HEK293 (cell line): ENCODE results near the gene GALNT8.

ENCODE experiments used
- CTCF ChIA-PET: fragments of 350-600 bp; formaldehyde crosslinking; extraction: SDS; loops from one replicate; lab custom pipeline; 2021; ENCODE audit warnings: antibody characterized with exemption; lab: Yijun Ruan, JAX
- POLR2A ChIA-PET: fragments of 300-600 bp; formaldehyde crosslinking; extraction: SDS; loops from one replicate; lab custom pipeline; 2020; ENCODE audit warnings: antibody characterized with exemption, inconsistent platforms; lab: Yijun Ruan, JAX
- H3K27ac ChIP-seq: fragments of 200-500 bp; sonication (Bioruptor generic); 2 replicates; pipeline ENCODE4 v1.5.1; 2014; ENCODE audit warnings: low read depth, low read length, control low read depth, inconsistent platforms; ENCODE audit errors: extremely low read depth
- H3K36me3 ChIP-seq, 2 experiments: fragments of 200-500 bp in 1 of 2; sonication (Bioruptor generic) in 1 of 2; 1 replicate in 1 of 2; 2 replicates in 1 of 2; pipeline ENCODE4 v1.5.1; 2014 to 2017; ENCODE audit warnings: inconsistent platforms in 2 of 2, low read length in 2 of 2; ENCODE audit not compliant: control insufficient read depth in 2 of 2, insufficient read depth in 1 of 2
- H3K4me1 ChIP-seq: fragments of 200-500 bp; sonication (Bioruptor generic); 2 replicates; pipeline ENCODE4 v1.5.1; 2014; ENCODE audit warnings: mild to moderate bottlenecking, low read length, inconsistent platforms; ENCODE audit not compliant: control insufficient read depth, insufficient read depth
- H3K4me3 ChIP-seq: 2 replicates; pipeline ENCODE4 v1.5.1; 2011; ENCODE audit warnings: low read depth, mild to moderate bottlenecking, control low read depth, low read length, moderate library complexity
- H3K9me3 ChIP-seq: fragments of 200-500 bp; sonication (Bioruptor generic); 2 replicates; pipeline ENCODE4 v1.5.1; 2014; ENCODE audit warnings: low read depth, low read length, inconsistent platforms; ENCODE audit not compliant: control insufficient read depth, insufficient read depth
- BCL11A ChIP-seq: fragments of 450-650 bp; formaldehyde crosslinking; IDR thresholded peaks from 2 replicates; pipeline ENCODE4 v1.5.1; 2016; ENCODE audit warnings: low read depth, missing biosample characterization, missing genetic modification characterization
- BCL11B ChIP-seq: fragments of 450-650 bp; formaldehyde crosslinking; IDR thresholded peaks from 2 replicates; pipeline ENCODE4 v1.5.1; 2016; ENCODE audit warnings: low read depth, missing biosample characterization, missing genetic modification characterization
- IKZF3 ChIP-seq: fragments of 450-650 bp; IDR thresholded peaks from 2 replicates; pipeline ENCODE4 v1.5.0; 2018; ENCODE audit warnings: missing biosample characterization, mild to moderate bottlenecking, missing genetic modification characterization, moderate library complexity
- KLF17 ChIP-seq: fragments of 450-650 bp; formaldehyde crosslinking; IDR thresholded peaks from 2 replicates; pipeline ENCODE4 v1.5.1; 2016; ENCODE audit warnings: missing biosample characterization, missing genetic modification characterization
- PBX3 ChIP-seq: sonication (generic); formaldehyde crosslinking; IDR thresholded peaks from 2 replicates; pipeline ENCODE4 v1.8.1; 2022; ENCODE audit warnings: mild to moderate bottlenecking, moderate library complexity, missing genetic modification reagents
- REPIN1 ChIP-seq: fragments of 450-650 bp; formaldehyde crosslinking; IDR thresholded peaks from 2 replicates; pipeline ENCODE4 v1.5.1; 2017; ENCODE audit warnings: missing biosample characterization, missing genetic modification characterization, low read depth
- SALL2 ChIP-seq: fragments of 450-650 bp; formaldehyde crosslinking; IDR thresholded peaks from 2 replicates; pipeline ENCODE4 v1.5.0; 2017; ENCODE audit warnings: missing biosample characterization, mild to moderate bottlenecking, missing genetic modification characterization, borderline replicate concordance
- ZFHX2 ChIP-seq: fragments of 450-650 bp; formaldehyde crosslinking; conservative IDR thresholded peaks from 2 replicates; pipeline ENCODE4 v1.5.1; 2016; ENCODE audit warnings: missing biosample characterization, missing genetic modification characterization
- ZNF174 ChIP-seq: fragments of 450-650 bp; formaldehyde crosslinking; IDR thresholded peaks from 2 replicates; pipeline ENCODE4 v1.5.0; 2017; ENCODE audit warnings: missing biosample characterization, mild to moderate bottlenecking, missing genetic modification characterization
- ZNF202 ChIP-seq: fragments of 450-650 bp; formaldehyde crosslinking; IDR thresholded peaks from 2 replicates; pipeline ENCODE4 v1.5.1; 2016; ENCODE audit warnings: missing biosample characterization, missing genetic modification characterization, borderline replicate concordance
- ZNF302 ChIP-seq: fragments of 450-650 bp; formaldehyde crosslinking; IDR thresholded peaks from 2 replicates; pipeline ENCODE4 v1.5.1; 2016; ENCODE audit warnings: missing biosample characterization, missing genetic modification characterization, low read depth
- ZNF394 ChIP-seq: fragments of 450-650 bp; formaldehyde crosslinking; IDR thresholded peaks from 2 replicates; pipeline ENCODE4 v1.5.1; 2016; ENCODE audit warnings: missing biosample characterization, missing genetic modification characterization, mild to moderate bottlenecking, moderate library complexity, borderline replicate concordance
- ZNF596 ChIP-seq: fragments of 450-650 bp; IDR thresholded peaks from 2 replicates; pipeline ENCODE4 v1.5.0; 2018; ENCODE audit warnings: missing biosample characterization, mild to moderate bottlenecking, missing genetic modification characterization, moderate library complexity
- ZNF747 ChIP-seq: fragments of 450-650 bp; formaldehyde crosslinking; IDR thresholded peaks from 2 replicates; pipeline ENCODE4 v1.5.1; 2016; ENCODE audit warnings: missing biosample characterization, missing genetic modification characterization
- ZNF830 ChIP-seq: fragments of 450-650 bp; IDR thresholded peaks from 2 replicates; pipeline ENCODE4 v1.5.0; 2018; ENCODE audit warnings: missing biosample characterization, missing genetic modification characterization, low read depth, mild to moderate bottlenecking, moderate library complexity
- ZNF843 ChIP-seq: fragments of 450-650 bp; formaldehyde crosslinking; IDR thresholded peaks from 2 replicates; pipeline ENCODE4 v1.5.1; 2016; ENCODE audit warnings: missing biosample characterization, missing genetic modification characterization
- TF ChIP-seq, protein P1 (sequence below): fragments of 450-650 bp; formaldehyde crosslinking; IDR thresholded peaks from 2 replicates; pipeline ENCODE4 v1.5.1; 2017; ENCODE audit warnings: missing biosample characterization, missing genetic modification characterization
- TF ChIP-seq, protein P2 (sequence below): fragments of 450-650 bp; formaldehyde crosslinking; IDR thresholded peaks from 2 replicates; pipeline ENCODE4 v1.5.1; 2017; ENCODE audit warnings: missing biosample characterization, mild to moderate bottlenecking, missing genetic modification characterization, moderate library complexity
- TF ChIP-seq, protein P3 (sequence below): fragments of 450-650 bp; formaldehyde crosslinking; IDR thresholded peaks from 2 replicates; pipeline ENCODE4 v1.5.1; 2016; ENCODE audit warnings: missing biosample characterization, missing genetic modification characterization, borderline replicate concordance
- TF ChIP-seq, protein P4 (sequence below): fragments of 450-650 bp; formaldehyde crosslinking; IDR thresholded peaks from 2 replicates; pipeline ENCODE4 v1.5.1; 2017; ENCODE audit warnings: missing biosample characterization, missing genetic modification characterization

Gene GALNT8

DNA sequence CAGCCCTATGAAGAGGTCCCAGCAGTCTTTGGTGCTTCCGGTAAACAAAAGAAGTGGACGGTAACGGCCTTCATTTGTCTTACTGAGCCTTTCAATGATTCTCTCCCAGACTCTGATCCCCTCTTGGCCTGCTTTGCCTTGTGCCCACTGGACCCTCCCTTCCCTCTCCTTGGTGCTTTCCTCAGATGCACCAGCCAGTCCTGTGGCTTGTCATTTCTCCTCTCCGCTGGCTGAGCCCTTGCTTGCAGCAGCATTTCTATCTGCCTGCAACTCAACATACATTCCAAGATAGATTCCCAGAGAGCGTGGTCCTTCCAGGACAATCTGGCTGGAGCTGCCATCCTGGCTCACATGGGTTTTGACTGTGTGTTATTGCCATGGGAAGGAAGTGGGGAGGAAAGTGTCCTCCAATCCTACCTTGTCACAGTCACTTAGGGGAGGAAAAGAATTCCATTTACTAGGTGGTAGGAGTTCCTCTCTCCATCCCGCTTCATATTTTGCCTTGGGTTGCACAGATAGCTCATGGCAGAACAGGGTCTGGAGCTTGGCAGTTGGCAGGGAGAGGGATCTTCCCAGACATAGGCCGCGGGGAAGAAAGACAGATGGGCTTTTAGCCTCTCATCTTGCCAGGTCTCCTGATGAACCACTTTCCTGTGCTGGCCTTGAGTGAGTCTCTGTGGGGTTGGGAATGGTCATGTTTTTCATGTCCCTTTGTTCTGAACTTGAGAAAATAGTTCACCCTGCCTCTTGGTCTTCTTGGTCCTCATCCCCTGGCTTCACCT, 96.7 kb downstream of the GALNT8 start (continued):
- TF ChIP-seq BCL11B (no peak), KLF17 (tag by site-specific recombination) (no peak), ZNF596 (tag by site-specific recombination) (no peak), PBX3 (CRISPR knock-in tag) (no peak), REPIN1 (tag by site-specific recombination) (no peak), ZNF394 (tag by site-specific recombination) (no peak), ZNF843 (tag by site-specific recombination) (no peak), ZNF830 (tag by site-specific recombination) (no peak)
- TF ChIP-seq, protein P1, sequence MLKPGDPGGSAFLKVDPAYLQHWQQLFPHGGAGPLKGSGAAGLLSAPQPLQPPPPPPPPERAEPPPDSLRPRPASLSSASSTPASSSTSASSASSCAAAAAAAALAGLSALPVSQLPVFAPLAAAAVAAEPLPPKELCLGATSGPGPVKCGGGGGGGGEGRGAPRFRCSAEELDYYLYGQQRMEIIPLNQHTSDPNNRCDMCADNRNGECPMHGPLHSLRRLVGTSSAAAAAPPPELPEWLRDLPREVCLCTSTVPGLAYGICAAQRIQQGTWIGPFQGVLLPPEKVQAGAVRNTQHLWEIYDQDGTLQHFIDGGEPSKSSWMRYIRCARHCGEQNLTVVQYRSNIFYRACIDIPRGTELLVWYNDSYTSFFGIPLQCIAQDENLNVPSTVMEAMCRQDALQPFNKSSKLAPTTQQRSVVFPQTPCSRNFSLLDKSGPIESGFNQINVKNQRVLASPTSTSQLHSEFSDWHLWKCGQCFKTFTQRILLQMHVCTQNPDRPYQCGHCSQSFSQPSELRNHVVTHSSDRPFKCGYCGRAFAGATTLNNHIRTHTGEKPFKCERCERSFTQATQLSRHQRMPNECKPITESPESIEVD (tag by site-specific recombination) = no peak

- H3K4me1 ChIP-seq = no peaks in the 10 kb centered on the region
- TF ChIP-seq, protein P2, sequence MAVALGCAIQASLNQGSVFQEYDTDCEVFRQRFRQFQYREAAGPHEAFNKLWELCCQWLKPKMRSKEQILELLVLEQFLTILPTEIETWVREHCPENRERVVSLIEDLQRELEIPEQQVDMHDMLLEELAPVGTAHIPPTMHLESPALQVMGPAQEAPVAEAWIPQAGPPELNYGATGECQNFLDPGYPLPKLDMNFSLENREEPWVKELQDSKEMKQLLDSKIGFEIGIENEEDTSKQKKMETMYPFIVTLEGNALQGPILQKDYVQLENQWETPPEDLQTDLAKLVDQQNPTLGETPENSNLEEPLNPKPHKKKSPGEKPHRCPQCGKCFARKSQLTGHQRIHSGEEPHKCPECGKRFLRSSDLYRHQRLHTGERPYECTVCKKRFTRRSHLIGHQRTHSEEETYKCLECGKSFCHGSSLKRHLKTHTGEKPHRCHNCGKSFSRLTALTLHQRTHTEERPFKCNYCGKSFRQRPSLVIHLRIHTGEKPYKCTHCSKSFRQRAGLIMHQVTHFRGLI (tag by site-specific recombination) = no peak
- TF ChIP-seq, protein P3, sequence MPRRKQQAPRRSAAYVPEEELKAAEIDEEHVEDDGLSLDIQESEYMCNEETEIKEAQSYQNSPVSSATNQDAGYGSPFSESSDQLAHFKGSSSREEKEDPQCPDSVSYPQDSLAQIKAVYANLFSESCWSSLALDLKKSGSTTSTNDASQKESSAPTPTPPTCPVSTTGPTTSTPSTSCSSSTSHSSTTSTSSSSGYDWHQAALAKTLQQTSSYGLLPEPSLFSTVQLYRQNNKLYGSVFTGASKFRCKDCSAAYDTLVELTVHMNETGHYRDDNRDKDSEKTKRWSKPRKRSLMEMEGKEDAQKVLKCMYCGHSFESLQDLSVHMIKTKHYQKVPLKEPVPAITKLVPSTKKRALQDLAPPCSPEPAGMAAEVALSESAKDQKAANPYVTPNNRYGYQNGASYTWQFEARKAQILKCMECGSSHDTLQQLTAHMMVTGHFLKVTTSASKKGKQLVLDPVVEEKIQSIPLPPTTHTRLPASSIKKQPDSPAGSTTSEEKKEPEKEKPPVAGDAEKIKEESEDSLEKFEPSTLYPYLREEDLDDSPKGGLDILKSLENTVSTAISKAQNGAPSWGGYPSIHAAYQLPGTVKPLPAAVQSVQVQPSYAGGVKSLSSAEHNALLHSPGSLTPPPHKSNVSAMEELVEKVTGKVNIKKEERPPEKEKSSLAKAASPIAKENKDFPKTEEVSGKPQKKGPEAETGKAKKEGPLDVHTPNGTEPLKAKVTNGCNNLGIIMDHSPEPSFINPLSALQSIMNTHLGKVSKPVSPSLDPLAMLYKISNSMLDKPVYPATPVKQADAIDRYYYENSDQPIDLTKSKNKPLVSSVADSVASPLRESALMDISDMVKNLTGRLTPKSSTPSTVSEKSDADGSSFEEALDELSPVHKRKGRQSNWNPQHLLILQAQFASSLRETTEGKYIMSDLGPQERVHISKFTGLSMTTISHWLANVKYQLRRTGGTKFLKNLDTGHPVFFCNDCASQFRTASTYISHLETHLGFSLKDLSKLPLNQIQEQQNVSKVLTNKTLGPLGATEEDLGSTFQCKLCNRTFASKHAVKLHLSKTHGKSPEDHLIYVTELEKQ (tag by site-specific recombination) = no peak
- TF ChIP-seq SALL2 = no peak
- no peaks in the 10 kb centered on the region for H3K9me3 ChIP-seq
- POLR2A ChIA-PET = no interaction called here
- H3K27ac ChIP-seq = no peak overlapping the region
- H3K36me3 ChIP-seq = no peaks in the 10 kb centered on the region
- CTCF ChIA-PET = no interaction called here
- H3K4me3 ChIP-seq = no peak overlapping the region
Observed at GRCh38 chr12:4817880-4818279, 97.7 kb downstream of the GALNT8 start.

DNA sequence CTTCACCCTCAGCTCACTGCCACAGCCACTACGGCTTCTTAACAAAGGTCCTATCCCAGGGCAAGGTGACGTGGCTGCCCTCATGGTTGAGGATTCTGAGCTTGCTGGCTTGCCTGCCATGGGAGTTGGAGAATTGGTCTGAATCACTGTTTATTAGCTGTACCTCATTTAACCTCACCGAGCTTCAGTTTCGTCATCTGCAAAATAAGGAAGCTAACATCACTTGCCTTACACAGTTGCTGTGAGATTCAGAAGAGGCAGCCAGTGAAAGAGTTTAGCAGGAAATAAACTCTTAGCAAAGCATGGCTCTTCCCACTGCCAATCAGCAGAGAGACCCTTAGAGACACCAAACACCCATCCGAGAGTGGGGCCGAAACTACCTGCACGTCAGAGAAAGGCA, 99.5 kb downstream of the GALNT8 start:
- H3K4me3 ChIP-seq = no peak overlapping the region
- no peaks in the 10 kb centered on the region for H3K4me1 ChIP-seq
- no peaks in the 10 kb centered on the region for H3K9me3 ChIP-seq
- POLR2A ChIA-PET = no interaction called here
- CTCF ChIA-PET = interaction anchor here (0.6 kb wide), 3 partner anchors 36 to 408 kb away, joined by 3 to 4 read pairs (median 3); no protein-coding TSS in a partner anchor
- no peak overlapping the region for H3K27ac ChIP-seq
- no peaks in the 10 kb centered on the region for H3K36me3 ChIP-seq
- TF ChIP-seq ZNF747 = no peak
- no peak for TF ChIP-seq ZNF302 (tag by site-specific recombination)
- no peak for TF ChIP-seq ZNF202 (tag by site-specific recombination)
- no peak for TF ChIP-seq ZNF174 (tag by site-specific recombination)
- TF ChIP-seq IKZF3 = no peak
- TF ChIP-seq PBX3 (CRISPR knock-in tag) = no peak
- TF ChIP-seq ZFHX2 (tag by site-specific recombination) = no peak
- TF ChIP-seq BCL11A = no peak
- TF ChIP-seq, protein P4, sequence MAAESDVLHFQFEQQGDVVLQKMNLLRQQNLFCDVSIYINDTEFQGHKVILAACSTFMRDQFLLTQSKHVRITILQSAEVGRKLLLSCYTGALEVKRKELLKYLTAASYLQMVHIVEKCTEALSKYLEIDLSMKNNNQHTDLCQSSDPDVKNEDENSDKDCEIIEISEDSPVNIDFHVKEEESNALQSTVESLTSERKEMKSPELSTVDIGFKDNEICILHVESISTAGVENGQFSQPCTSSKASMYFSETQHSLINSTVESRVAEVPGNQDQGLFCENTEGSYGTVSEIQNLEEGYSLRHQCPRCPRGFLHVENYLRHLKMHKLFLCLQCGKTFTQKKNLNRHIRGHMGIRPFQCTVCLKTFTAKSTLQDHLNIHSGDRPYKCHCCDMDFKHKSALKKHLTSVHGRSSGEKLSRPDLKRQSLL (tag by site-specific recombination) = no peak
- TF ChIP-seq, all 188 proteins: peak for 0
